NCI-H1930 (cell line): ENCODE data around the gene AGAP1.

Experiments
- DNase-seq, 2 experiments: peaks; one replicate each; lab custom pipeline; 2025; lab: John Stamatoyannopoulos, UW

Gene AGAP1

GRCh38 chr2:235920216-235920865 is 426.5 kb downstream of the AGAP1 start:
- no peak for DNase-seq

- DNase-seq = no peak
These were observed 427.8 kb downstream of the AGAP1 start for GRCh38 chr2:235921508-235922191.

GRCh38 chr2:235922839-235923238 is 429.0 kb downstream of the AGAP1 start:
- no peak for DNase-seq

GRCh38 chr2:235923859-235924674 is 430.2 kb downstream of the AGAP1 start:
- no peak for DNase-seq

GRCh38 chr2:235924675-235925063 is 430.8 kb downstream of the AGAP1 start:
- no peak for DNase-seq

- DNase-seq = no peak
These were observed 431.5 kb downstream of the AGAP1 start for GRCh38 chr2:235925250-235925919.

GRCh38 chr2:235926229-235926628 is 432.4 kb downstream of the AGAP1 start:
- no peak for DNase-seq

GRCh38 chr2:235928751-235929370 is 435.0 kb downstream of the AGAP1 start:
- DNase-seq = no peak

- no peak for DNase-seq
These were observed 436.9 kb downstream of the AGAP1 start for GRCh38 chr2:235930701-235931100.

- no peak for DNase-seq
These were observed 437.8 kb downstream of the AGAP1 start for GRCh38 chr2:235931676-235932075.

- DNase-seq = no peak
These were observed 440.4 kb downstream of the AGAP1 start for GRCh38 chr2:235934059-235934773.

- DNase-seq = no peak
These were observed 441.1 kb downstream of the AGAP1 start for GRCh38 chr2:235934774-235935484.

- no peak for DNase-seq
These were observed 441.9 kb downstream of the AGAP1 start for GRCh38 chr2:235935773-235936172.

GRCh38 chr2:235936493-235936892 is 442.6 kb downstream of the AGAP1 start:
- no peak for DNase-seq

GRCh38 chr2:235937087-235937486 is 443.2 kb downstream of the AGAP1 start:
- DNase-seq = no peak

GRCh38 chr2:235937526-235937925 is 443.7 kb downstream of the AGAP1 start:
- no peak for DNase-seq

- DNase-seq = no peak
These were observed 444.1 kb downstream of the AGAP1 start for GRCh38 chr2:235937936-235938335.

- no peak for DNase-seq
These were observed 444.8 kb downstream of the AGAP1 start for GRCh38 chr2:235938611-235939010.

GRCh38 chr2:235939471-235939870 is 445.6 kb downstream of the AGAP1 start:
- no peak for DNase-seq

- DNase-seq = no peak
These were observed 446.5 kb downstream of the AGAP1 start for GRCh38 chr2:235940330-235940729.

- DNase-seq = no peak
These were observed 450.7 kb downstream of the AGAP1 start for GRCh38 chr2:235944591-235944990.
